Endothelial cell of umbilical vein (primary cell): ENCODE data around the gene SLC28A1. TPM values are rescaled to one million over a fixed set of nuclear protein-coding genes. Genes with fewer than 3 reads are reported as not detected.

Source experiments
- BruUV-seq: library from RNA; stranded (reverse); fragments of 400-500 nt; replicated peaks from 2 replicates; lab custom pipeline; 2021; lab: Mats Ljungman, UMichigan
- CTCF ChIA-PET: fragments of 300-600, 350-600 bp; sonication (Branson Sonifier 250); formaldehyde crosslinking; loops from one replicate; lab custom pipeline; 2021; ENCODE audit warnings: antibody characterized with exemption, inconsistent platforms; lab: Charles Lee
- POLR2A ChIA-PET: fragments of 300-600, 350-600 bp; sonication (Branson Sonifier 250); formaldehyde crosslinking; loops from one replicate; lab custom pipeline; 2021; ENCODE audit warnings: antibody characterized with exemption, inconsistent platforms; lab: Charles Lee
- DNase-seq: peaks from one replicate; pipeline ENCODE4 v3.0.0-alpha.2; 2011; ENCODE audit warnings: low read depth, low spot score
- FAIRE-seq: peaks from 2 replicates; lab custom pipeline; 2011; peaks lifted over from hg19 to GRCh38; lab: Jason Lieb, UNC
- H2AFZ ChIP-seq: 2 replicates; pipeline ENCODE4 v1.6.0; 2012; ENCODE audit warnings: low read depth, low read length, control low read depth, inconsistent platforms
- H3K27ac ChIP-seq: 2 replicates; pipeline ENCODE4 v1.5.1; 2011; ENCODE audit warnings: low read depth, mild to moderate bottlenecking, control low read depth, low read length, moderate library complexity; ENCODE audit not compliant: insufficient read depth
- H3K27me3 ChIP-seq, 2 experiments: 2 replicates each; pipeline versions ENCODE4 v1.6.0 to v1.6.1; 2011; ENCODE audit warnings: low read length in 2 of 2, mixed read lengths in 1 of 2; ENCODE audit not compliant: control insufficient read depth in 2 of 2, insufficient read depth in 2 of 2
- H3K36me3 ChIP-seq, 2 experiments: 2 replicates in 1 of 2; 3 replicates in 1 of 2; pipeline ENCODE4 v1.5.1; 2011; ENCODE audit warnings: low read length in 2 of 2, mild to moderate bottlenecking in 1 of 2, moderate library complexity in 1 of 2; ENCODE audit not compliant: control insufficient read depth in 2 of 2, insufficient read depth in 2 of 2; ENCODE audit errors: extremely low read depth in 1 of 2
- H3K4me1 ChIP-seq: 3 replicates; pipeline ENCODE4 v1.5.1; 2011; ENCODE audit warnings: mild to moderate bottlenecking, low read length; ENCODE audit not compliant: control insufficient read depth, insufficient read depth; ENCODE audit errors: extremely low read depth
- H3K4me2 ChIP-seq: 2 replicates; pipeline ENCODE4 v1.6.1; 2011; ENCODE audit warnings: low read length, control low read depth, mixed read lengths; ENCODE audit not compliant: insufficient read depth
- H3K4me3 ChIP-seq, 3 experiments: fragments of 200-600 bp in 1 of 3; sonication (generic), shearing (Covaris generic) in 1 of 3; replicated peaks in 1 of 3; 2 replicates each; pipeline ENCODE4 v1.5.1; 2011 to 2016; ENCODE audit warnings: control low read depth in 3 of 3, low read length in 3 of 3, mild to moderate bottlenecking in 2 of 3, inconsistent platforms in 1 of 3, low read depth in 1 of 3, moderate library complexity in 1 of 3; ENCODE audit not compliant: insufficient read depth in 1 of 3
- H3K79me2 ChIP-seq: 2 replicates; pipeline ENCODE4 v1.6.0; 2012; ENCODE audit warnings: low read length, inconsistent platforms; ENCODE audit not compliant: control insufficient read depth, insufficient read depth
- H3K9ac ChIP-seq: replicated peaks from 2 replicates; pipeline ENCODE3; 2011; ENCODE audit warnings: low read length, control low read depth; ENCODE audit not compliant: insufficient read depth; ENCODE audit errors: extremely low read depth
- H3K9me1 ChIP-seq: replicated peaks from 3 replicates; pipeline ENCODE4 v1.6.0; 2011; ENCODE audit warnings: mild to moderate bottlenecking, low read length; ENCODE audit not compliant: control insufficient read depth, insufficient read depth; ENCODE audit errors: extremely low read depth
- H3K9me3 ChIP-seq: replicated peaks from 2 replicates; pipeline ENCODE4 v1.5.1; 2012; ENCODE audit warnings: low read length, inconsistent platforms; ENCODE audit not compliant: control insufficient read depth, insufficient read depth
- H4K20me1 ChIP-seq: replicated peaks from 2 replicates; pipeline ENCODE3; 2011; ENCODE audit warnings: mild to moderate bottlenecking, low read length; ENCODE audit not compliant: control insufficient read depth, insufficient read depth; ENCODE audit errors: extremely low read depth
- CTCF ChIP-seq, 2 donors: IDR thresholded peaks; 1 replicate in 1 of 2; 2 replicates in 1 of 2; pipeline ENCODE4 v1.5.1; 2011; ENCODE audit warnings: low read length in 2 of 2, mild to moderate bottlenecking in 2 of 2, moderate library complexity in 2 of 2, control low read depth in 1 of 2, inconsistent platforms in 1 of 2, low read depth in 1 of 2; ENCODE audit not compliant: insufficient read depth in 1 of 2; ENCODE audit errors: extremely low read depth in 1 of 2
- EZH2 ChIP-seq: IDR thresholded peaks from 2 replicates; pipeline ENCODE4 v1.6.1; 2012; ENCODE audit warnings: borderline replicate concordance, low read depth, mild to moderate bottlenecking, moderate library complexity, low read length, inconsistent platforms; ENCODE audit not compliant: severe bottlenecking
- FOS ChIP-seq: IDR thresholded peaks from 2 replicates; pipeline ENCODE4 v1.6.1; 2011; ENCODE audit warnings: mild to moderate bottlenecking, low read length, moderate library complexity, borderline replicate concordance; ENCODE audit not compliant: insufficient read depth
- GATA2 ChIP-seq: IDR thresholded peaks from 2 replicates; pipeline ENCODE4 v1.7.0; 2011; ENCODE audit warnings: low read depth, mild to moderate bottlenecking, moderate library complexity, mixed read lengths, low read length; ENCODE audit not compliant: insufficient read length, insufficient read depth
- JUN ChIP-seq: IDR thresholded peaks from 2 replicates; pipeline ENCODE4 v1.6.1; 2011; ENCODE audit warnings: borderline replicate concordance, low read depth; ENCODE audit not compliant: insufficient read length, insufficient read depth
- MAX ChIP-seq: IDR thresholded peaks from 2 replicates; pipeline ENCODE4 v1.6.1; 2011; ENCODE audit not compliant: insufficient read depth, insufficient read length
- MYC ChIP-seq: IDR thresholded peaks from one replicate; pipeline ENCODE4 v1.6.1; 2011; ENCODE audit warnings: mild to moderate bottlenecking, low read depth, low read length
- POLR2A ChIP-seq: IDR thresholded peaks from 2 replicates; pipeline ENCODE4 v1.6.1; 2012; ENCODE audit warnings: low read depth, mild to moderate bottlenecking, control low read depth, low read length
- POLR2AphosphoS5 ChIP-seq: IDR thresholded peaks from 2 replicates; pipeline ENCODE4 v1.6.1; 2012; ENCODE audit warnings: low read depth, mild to moderate bottlenecking, control low read depth, low read length, moderate library complexity; ENCODE audit not compliant: insufficient read depth
- dilution Hi-C: fragments of 300-500 bp; cut with MboI; formaldehyde crosslinking; loops from one replicate; pipeline ENCODE4 v1.15.0; 2019; ENCODE audit warnings: low sequenced_read_pairs; ENCODE audit not compliant: extremely low pct_ligation_motif_present
- intact Hi-C: fragments of 100-400 bp; cut with micrococcal nuclease; formaldehyde crosslinking; loops from one replicate; pipeline ENCODE4 v1.10.0; 2022
- polyA plus RNA-seq, 4 experiments: library from polyadenylated mRNA; depleted of rRNA in 3 of 4; stranded (reverse) in 3 of 4; unstranded in 1 of 4; fragments of >200 nt; gene quantifications; 2 replicates each; pipeline versions ENCODE4 v1.2.1 to v1.2.3, GENCODE V29; 2011 to 2012; ENCODE audit warnings: missing spikeins in 1 of 4
- total RNA-seq: library from RNA; stranded (reverse); gene quantifications from 2 replicates; pipeline ENCODE4 v1.2.3, GENCODE V29; 2021

Gene SLC28A1
- total and polyA plus RNA-seq, 2 donors (not counting 3 experiments of a cell fraction or from before 2014, with no cell fraction given): not detected

GRCh38 chr15:84862214-84862975, 22.1 kb upstream of the SLC28A1 start:
- Histone ChIP-seq H3K9me1 (no peaks in the 10 kb centered on the region), H3K79me2 (no peaks in the 10 kb centered on the region), H3K27me3 (no peaks in the 10 kb centered on the region), H3K4me3 (no peak overlapping the region), H3K27ac (no peak overlapping the region), H3K4me2 (no peak overlapping the region), H4K20me1 (no peaks in the 10 kb centered on the region), H3K4me1 (no peaks in the 10 kb centered on the region), H2AFZ (no peak overlapping the region), H3K9me3 (no peaks in the 10 kb centered on the region), H3K36me3 (peaks cover 0 to 40% of the 10 kb centered on the region in 2 experiments), H3K9ac (no peak overlapping the region)
- ChIA-PET POLR2A (no interaction called here), CTCF (interaction anchor here (0.7 to 1.6 kb wide), 2 partner anchors 16 to 66 kb away, joined by 3 to 5 read pairs; no protein-coding TSS in a partner anchor)
- FAIRE-seq (no peak), DNase-seq (no peak)
- dilution Hi-C loops (no loop called here), intact Hi-C loops (no loop called here)
- no TSS peak for BruUV-seq
- no peak for TF ChIP-seq GATA2
- no peak for TF ChIP-seq POLR2AphosphoS5
- TF ChIP-seq MYC: no peak
- no peak for TF ChIP-seq EZH2

- POLR2A ChIA-PET: no interaction called here
- no peaks in the 10 kb centered on the region for H3K9me3 ChIP-seq
Observed at GRCh38 chr15:84863565-84864443, 20.7 kb upstream of the SLC28A1 start.

More at GRCh38 chr15:84863565-84864443, 20.7 kb upstream of the SLC28A1 start:
- no peak for TF ChIP-seq POLR2AphosphoS5
- no peak for TF ChIP-seq MAX
- no peak for TF ChIP-seq GATA2
- no peak for TF ChIP-seq EZH2
- no peak for TF ChIP-seq FOS
- TF ChIP-seq MYC: no peak
- TF ChIP-seq POLR2A: no peak
- TF ChIP-seq CTCF (IDR thresholded peaks at IDR 0.05; ENCODE audit: extremely low read depth in 1 of 2, insufficient read depth in 1 of 2, low read depth in 1 of 2, low read length in 2 of 2): no peak
- no peak for TF ChIP-seq JUN
- CTCF ChIA-PET: interaction anchor here (1.1 to 3.8 kb wide), 6 partner anchors 13 to 275 kb away, joined by 3 to 15 read pairs (median 4); no protein-coding TSS in a partner anchor
- Histone ChIP-seq H3K36me3 (peaks cover 0 to 40% of the 10 kb centered on the region in 2 experiments), H3K4me1 (no peaks in the 10 kb centered on the region), H3K9me1 (no peaks in the 10 kb centered on the region), H3K9ac (no peak overlapping the region), H3K27me3 (no peaks in the 10 kb centered on the region), H3K4me2 (no peak overlapping the region), H3K27ac (no peak overlapping the region), H2AFZ (no peak overlapping the region), H4K20me1 (no peaks in the 10 kb centered on the region), H3K4me3 (no peak overlapping the region), H3K79me2 (no peaks in the 10 kb centered on the region)
- DNase-seq: no peak
- BruUV-seq: no TSS peak
- dilution Hi-C loops: no loop called here
- no peak for FAIRE-seq
- intact Hi-C loops: no loop called here
